Measurements from ENCODE around the gene HOXA3. TPM values are rescaled to one million over a fixed set of nuclear protein-coding genes. Genes with fewer than 3 reads are reported as not detected.

Gene HOXA3
- total RNA-seq, 4 donors from 2014 or later = 4.9 to 20.2 (median 13.2) TPM

- intact Hi-C loops (cut with DNase I; ENCODE audit: low total_unique reads) = no loop called here
- DNase-seq (ENCODE audit: low spot score in 2 of 2) = no peak
- no peak overlapping the region for H3K4me3 ChIP-seq (ENCODE audit: low read depth, poor library complexity, severe bottlenecking)
- no peak for TF ChIP-seq CTCF (IDR thresholded peaks at IDR 0.05)
- WGBS, 2 donors = 21 to 24% methylated on average over 2 of the region's 2 CpGs
Observed at GRCh38 chr7:27064159-27064558, 88.2 kb downstream of the HOXA3 start.

- no peak for DNase-seq (ENCODE audit: low spot score in 2 of 2)
- intact Hi-C loops (cut with DNase I; ENCODE audit: low total_unique reads) = no loop called here
- H3K4me3 ChIP-seq (ENCODE audit: low read depth, poor library complexity, severe bottlenecking) = no peak overlapping the region
- WGBS, 2 donors = 91 to 96% methylated on average over 4 of the region's 4 CpGs
- TF ChIP-seq CTCF (IDR thresholded peaks at IDR 0.05) (no peak), POLR2A (IDR thresholded peaks at IDR 0.05) (no peak)
Observed at GRCh38 chr7:27062946-27063345, 89.4 kb downstream of the HOXA3 start.

MicroRNAs within 50 kb of the gene (microRNA counts, 767-probe panel; counts per million panel counts)
- 0 to 358 counts per million in 2 donors for microRNA hsa-miR-196b-5p

Small RNA genes within 50 kb of the gene (microRNA-seq; reads per million reads assigned to microRNA genes)
- 2,667 to 2,681 reads per million in 2 donors for gene MIR196B (ENCODE audit: borderline number of aligned reads in 1 of 2, borderline replicate concordance in 2 of 2)

Other genes starting within 250 kb of the HOXA3 start
- 1 to 10 TPM in 2 of 4 donors, under 1 TPM in 2; 0.63 to 3.2 (median 1.9) TPM for gene HOXA1, start 56.6 kb downstream of the HOXA3 start, total RNA-seq
- gene HOXA2, start 49.9 kb downstream of the HOXA3 start, total RNA-seq = 1 to 10 TPM in 3 of 4 donors, under 1 TPM in 1; 0.39 to 2.5 (median 1.8) TPM
- gene HOXA4, start 21.8 kb downstream of the HOXA3 start, total RNA-seq = 1 to 10 TPM; 1.3 to 2.9 (median 2.0) TPM
- 10 to 100 TPM in 1 of 4 donors, 1 to 10 TPM in 3; 5.1 to 15.1 (median 6.1) TPM for gene HOXA5, start 8.9 kb downstream of the HOXA3 start, total RNA-seq
- 10 to 100 TPM in 3 of 4 donors, 1 to 10 TPM in 1; 5.7 to 15.4 (median 12.4) TPM for gene HOXA6, start 4.8 kb downstream of the HOXA3 start, total RNA-seq
- 10 to 100 TPM; 10.0 to 26.1 (median 18.1) TPM for gene HOXA7, start 4.1 kb upstream of the HOXA3 start, total RNA-seq
- 10 to 100 TPM; 43.1 to 50.1 (median 46.9) TPM for gene HOXA9, start 13.0 kb upstream of the HOXA3 start, total RNA-seq
- gene HOXA10, start 21.7 kb upstream of the HOXA3 start, total RNA-seq = 10 to 100 TPM in 1 of 4 donors, 1 to 10 TPM in 3; 4.9 to 11.2 (median 6.7) TPM
- gene HOXA11, start 32.6 kb upstream of the HOXA3 start, total RNA-seq = 1 to 10 TPM in 2 of 4 donors, under 1 TPM in 1, not detected in 1; 0.27 to 1.4 (median 1.0) TPM
- gene HOXA13, start 47.5 kb upstream of the HOXA3 start, total RNA-seq = under 1 TPM; 0.11 to 0.54 (median 0.27) TPM
- gene EVX1, start 90.2 kb upstream of the HOXA3 start, total RNA-seq = not detected

Measured in lower leg skin (tissue), 4 donors.